MCF 10A (cell line): ENCODE results near the gene PIM3. TPM values are rescaled to one million over a fixed set of nuclear protein-coding genes. Genes with fewer than 3 reads are reported as not detected.

Source experiments
- BruUV-seq: library from RNA; stranded (reverse); fragments of 400-500 nt; replicated peaks from 2 replicates; lab custom pipeline; 2021; lab: Mats Ljungman, UMichigan
- CTCF ChIA-PET: fragments of 300-600 bp; sonication (Branson Sonifier 250); formaldehyde crosslinking; extraction: SDS; loops from one replicate; lab custom pipeline; 2021; ENCODE audit warnings: antibody characterized with exemption, inconsistent platforms; lab: Yijun Ruan, JAX
- POLR2A ChIA-PET: fragments of 300-600, 350-650 bp; sonication (Branson Sonifier 250); formaldehyde crosslinking; extraction: SDS; loops from one replicate; lab custom pipeline; 2020; ENCODE audit warnings: antibody characterized with exemption, inconsistent platforms; lab: Yijun Ruan, JAX
- DNase-seq: peaks from one replicate; pipeline ENCODE4 v3.0.0-alpha.2; 2018; ENCODE audit not compliant: unreplicated experiment
- H3K27ac Mint-ChIP-seq: one replicate; pipeline ENCODE4 v1.8.0; 2022; ENCODE audit warnings: mild to moderate bottlenecking, low read depth, mixed read lengths; ENCODE audit not compliant: unreplicated experiment
- H3K27me3 Mint-ChIP-seq: one replicate; pipeline ENCODE4 v1.8.0; 2022; ENCODE audit warnings: mixed read lengths; ENCODE audit not compliant: insufficient read depth, unreplicated experiment
- H3K36me3 Mint-ChIP-seq: one replicate; pipeline ENCODE4 v1.8.0; 2022; ENCODE audit warnings: mild to moderate bottlenecking, moderate library complexity, mixed read lengths; ENCODE audit not compliant: insufficient read depth, unreplicated experiment
- H3K4me1 Mint-ChIP-seq: one replicate; pipeline ENCODE4 v1.8.0; 2022; ENCODE audit warnings: mixed read lengths; ENCODE audit not compliant: insufficient read depth, unreplicated experiment
- H3K4me3 Mint-ChIP-seq: one replicate; pipeline ENCODE4 v1.8.0; 2022; ENCODE audit warnings: mild to moderate bottlenecking, moderate library complexity, mixed read lengths; ENCODE audit not compliant: unreplicated experiment
- H3K9me3 Mint-ChIP-seq: one replicate; pipeline ENCODE4 v1.8.0; 2022; ENCODE audit warnings: mixed read lengths; ENCODE audit not compliant: unreplicated experiment
- intact Hi-C: fragments of 100-400 bp; cut with micrococcal nuclease; formaldehyde crosslinking; loops from 2 replicates; pipeline ENCODE4 v1.14.1; 2022
- total RNA-seq: library from RNA; stranded (reverse); gene quantifications from 2 replicates; pipeline ENCODE4 v1.2.3, GENCODE V29; 2022
- TF ChIP-seq, protein P1 (sequence below): fragments of 200-600 bp; IDR thresholded peaks from one replicate; pipeline ENCODE4 v1.8.0; 2022; ENCODE audit warnings: antibody characterized with exemption, mild to moderate bottlenecking; ENCODE audit not compliant: unreplicated experiment

Gene PIM3
- total RNA-seq, 1 experiment from 2014 or later = 56.3 TPM

DNA sequence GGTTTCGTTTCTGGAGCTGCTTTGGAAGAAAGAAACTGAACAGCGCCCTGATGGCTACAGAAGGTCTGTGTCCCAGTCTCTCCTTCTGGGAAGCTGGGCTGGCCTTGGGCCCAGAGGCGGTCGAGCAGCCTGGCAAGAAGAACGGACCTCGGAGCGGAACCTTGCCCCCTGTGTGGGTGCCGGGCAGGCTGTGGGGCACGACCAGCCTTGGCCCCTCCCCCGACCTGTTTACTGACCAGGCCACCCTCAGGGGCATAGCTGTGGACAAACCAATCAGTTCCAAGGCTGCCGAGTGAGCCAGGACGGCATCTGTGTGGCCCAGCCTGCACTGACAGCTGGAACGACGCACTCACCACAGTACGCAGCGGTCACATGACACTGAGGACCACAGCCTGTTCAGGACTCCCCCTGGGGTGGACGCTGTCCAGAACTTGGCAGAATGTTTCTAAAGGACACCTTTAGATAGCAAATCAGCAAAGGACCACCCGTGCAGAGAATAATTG is 7.2 kb downstream of the PIM3 start:
- ChIA-PET CTCF (interaction anchor here (1.5 kb wide), 1 partner anchor 38 kb away, joined by 12 read pairs; no protein-coding TSS in a partner anchor), POLR2A (interaction anchor here (0.9 to 6.8 kb wide), 4 partner anchors 12 to 60 kb away, joined by 4 to 46 read pairs (median 4); no protein-coding TSS in a partner anchor)
- no peak for DNase-seq
- Mint-ChIP-seq H3K9me3 (no peaks in the 10 kb centered on the region), H3K27ac (no peak overlapping the region), H3K36me3 (peaks cover 36% of the 10 kb centered on the region), H3K4me3 (no peak overlapping the region), H3K4me1 (peaks cover 11% of the 10 kb centered on the region), H3K27me3 (no peaks in the 10 kb centered on the region)
- intact Hi-C loops = no loop called here
- BruUV-seq = no TSS peak
- TF ChIP-seq, protein P1, sequence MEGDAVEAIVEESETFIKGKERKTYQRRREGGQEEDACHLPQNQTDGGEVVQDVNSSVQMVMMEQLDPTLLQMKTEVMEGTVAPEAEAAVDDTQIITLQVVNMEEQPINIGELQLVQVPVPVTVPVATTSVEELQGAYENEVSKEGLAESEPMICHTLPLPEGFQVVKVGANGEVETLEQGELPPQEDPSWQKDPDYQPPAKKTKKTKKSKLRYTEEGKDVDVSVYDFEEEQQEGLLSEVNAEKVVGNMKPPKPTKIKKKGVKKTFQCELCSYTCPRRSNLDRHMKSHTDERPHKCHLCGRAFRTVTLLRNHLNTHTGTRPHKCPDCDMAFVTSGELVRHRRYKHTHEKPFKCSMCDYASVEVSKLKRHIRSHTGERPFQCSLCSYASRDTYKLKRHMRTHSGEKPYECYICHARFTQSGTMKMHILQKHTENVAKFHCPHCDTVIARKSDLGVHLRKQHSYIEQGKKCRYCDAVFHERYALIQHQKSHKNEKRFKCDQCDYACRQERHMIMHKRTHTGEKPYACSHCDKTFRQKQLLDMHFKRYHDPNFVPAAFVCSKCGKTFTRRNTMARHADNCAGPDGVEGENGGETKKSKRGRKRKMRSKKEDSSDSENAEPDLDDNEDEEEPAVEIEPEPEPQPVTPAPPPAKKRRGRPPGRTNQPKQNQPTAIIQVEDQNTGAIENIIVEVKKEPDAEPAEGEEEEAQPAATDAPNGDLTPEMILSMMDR = no peak

DNA sequence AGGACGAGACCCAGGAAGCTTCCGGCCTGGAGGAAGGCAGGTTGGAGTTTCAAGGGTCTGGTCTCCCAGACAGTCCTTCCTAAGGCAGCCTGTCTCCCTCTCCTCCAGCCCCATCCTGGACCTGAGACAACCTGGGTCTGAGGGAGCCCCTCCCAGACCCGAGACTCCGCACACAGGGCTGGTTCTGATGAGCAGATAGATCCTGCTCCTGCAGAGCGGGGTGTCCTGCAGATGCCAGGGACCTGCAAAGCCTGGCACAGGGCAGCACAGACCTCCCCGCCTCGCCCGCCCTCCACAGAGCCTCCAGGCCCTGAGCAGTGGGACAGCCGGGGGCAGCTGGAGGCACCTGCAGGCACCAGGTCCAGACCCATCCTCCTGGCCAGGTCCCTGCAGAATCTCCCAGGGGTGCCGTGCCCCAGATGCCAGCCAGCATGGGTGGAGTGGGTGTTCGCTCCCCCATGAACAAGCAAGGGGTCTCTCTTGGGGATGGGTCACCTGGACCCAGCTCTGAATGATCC is 7.8 kb downstream of the PIM3 start:
- no TSS peak for BruUV-seq
- Mint-ChIP-seq H3K9me3 (no peaks in the 10 kb centered on the region), H3K36me3 (peaks cover 30% of the 10 kb centered on the region), H3K27ac (no peak overlapping the region), H3K4me3 (no peak overlapping the region), H3K4me1 (peaks cover 11% of the 10 kb centered on the region), H3K27me3 (no peaks in the 10 kb centered on the region)
- DNase-seq = no peak
- intact Hi-C loops = no loop called here
- CTCF ChIA-PET = interaction anchor here (1.1 kb wide), 1 partner anchor 38 kb away, joined by 4 read pairs; no protein-coding TSS in a partner anchor
- POLR2A ChIA-PET = interaction anchor here (0.5 to 6.8 kb wide), 6 partner anchors 8 to 374 kb away, joined by 3 to 46 read pairs (median 4); partner anchors contain the start of gene PIM3
- TF ChIP-seq, protein P1 = no peak

DNA sequence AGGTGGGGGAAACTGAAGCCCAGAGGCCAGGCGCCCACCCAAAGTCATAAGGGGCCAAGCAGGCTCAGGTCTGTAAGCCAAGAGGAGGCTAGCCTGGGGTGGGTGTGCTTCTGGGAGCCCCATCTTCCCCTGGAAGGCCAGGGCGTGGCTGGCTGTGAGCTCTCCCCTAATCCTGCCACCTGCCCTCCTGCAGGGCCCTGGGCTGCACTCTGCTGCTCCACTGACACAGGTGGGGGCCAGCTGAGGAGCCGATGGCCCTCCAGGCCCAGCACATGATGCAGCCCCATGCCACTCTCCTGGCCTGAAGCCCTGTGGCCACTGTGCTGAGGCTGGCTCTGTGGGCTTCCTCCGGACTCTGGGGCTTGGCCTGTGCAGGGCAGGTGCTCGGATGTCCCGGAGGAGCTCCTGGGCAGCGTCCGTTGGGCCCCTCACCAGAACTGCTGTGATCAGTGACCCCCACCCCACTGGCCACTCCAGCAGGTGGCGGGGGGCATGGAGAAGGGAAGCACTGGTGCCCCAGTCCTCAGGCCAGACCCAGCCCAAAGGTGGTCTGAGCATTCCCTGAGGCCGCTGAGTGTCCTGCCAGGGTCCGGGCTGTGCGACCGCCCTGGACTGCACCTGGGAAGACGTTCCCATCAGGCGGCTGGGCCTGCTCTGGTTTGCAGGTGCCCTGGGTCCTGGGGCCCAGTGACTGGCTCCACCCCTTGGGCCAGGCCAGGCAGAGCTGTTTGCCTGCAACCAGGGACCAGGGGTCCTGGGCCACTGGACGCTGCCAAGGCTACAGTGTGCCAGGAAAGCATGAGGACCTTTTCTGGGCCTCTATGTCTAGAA is 8.5 kb downstream of the PIM3 start:
- ChIA-PET POLR2A (interaction anchor here (0.5 to 6.8 kb wide), 5 partner anchors 9 to 373 kb away, joined by 3 to 46 read pairs (median 4); partner anchors contain the start of gene PIM3), CTCF (interaction anchor here (1.1 kb wide), 1 partner anchor 39 kb away, joined by 4 read pairs; no protein-coding TSS in a partner anchor)
- DNase-seq = no peak
- Mint-ChIP-seq H3K27ac (no peak overlapping the region), H3K27me3 (no peaks in the 10 kb centered on the region), H3K4me3 (no peak overlapping the region), H3K4me1 (peaks cover 11% of the 10 kb centered on the region), H3K36me3 (peaks cover 23% of the 10 kb centered on the region), H3K9me3 (no peaks in the 10 kb centered on the region)
- intact Hi-C loops = no loop called here
- no TSS peak for BruUV-seq
- TF ChIP-seq, protein P1 = no peak
